Measurements from ENCODE around the gene IRF8.

The IRF8 gene

DNA sequence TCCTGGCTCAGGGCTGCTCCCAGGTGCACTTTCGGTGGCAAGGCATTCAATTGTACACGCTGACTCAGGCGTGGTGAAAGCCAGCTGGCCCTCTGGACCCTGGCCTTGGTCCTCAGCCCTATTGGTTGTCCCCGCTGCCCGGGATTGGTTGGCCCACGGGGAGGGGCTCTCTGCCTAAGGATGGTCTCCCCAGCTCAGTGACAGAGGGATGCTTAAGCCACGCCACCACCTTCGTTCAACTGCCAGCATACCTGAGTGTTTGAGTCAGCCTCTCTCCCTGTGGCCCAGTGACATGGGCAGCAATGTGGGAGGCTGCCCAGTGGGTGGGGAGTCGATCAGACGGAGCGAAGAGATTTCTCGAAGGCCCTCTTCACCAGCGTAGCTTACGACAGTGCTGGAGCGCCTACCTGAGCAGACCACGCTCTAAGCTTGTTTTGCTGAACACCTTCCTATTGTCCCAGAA lies 30.3 kb downstream of the IRF8 start:
- H3K27ac ChIP-seq, result no peak overlapping the region
- peaks cover 0 to 55% of the 10 kb centered on the region in 2 donors for H3K27me3 ChIP-seq
- intact Hi-C loops (cut with DNase I; ENCODE audit: low total_unique reads), result no loop called here
- H3K4me1 ChIP-seq, result no peaks in the 10 kb centered on the region
- H3K36me3 ChIP-seq, result no peaks in the 10 kb centered on the region
- H3K9me3 ChIP-seq, result no peaks in the 10 kb centered on the region
- TF ChIP-seq, protein P1, sequence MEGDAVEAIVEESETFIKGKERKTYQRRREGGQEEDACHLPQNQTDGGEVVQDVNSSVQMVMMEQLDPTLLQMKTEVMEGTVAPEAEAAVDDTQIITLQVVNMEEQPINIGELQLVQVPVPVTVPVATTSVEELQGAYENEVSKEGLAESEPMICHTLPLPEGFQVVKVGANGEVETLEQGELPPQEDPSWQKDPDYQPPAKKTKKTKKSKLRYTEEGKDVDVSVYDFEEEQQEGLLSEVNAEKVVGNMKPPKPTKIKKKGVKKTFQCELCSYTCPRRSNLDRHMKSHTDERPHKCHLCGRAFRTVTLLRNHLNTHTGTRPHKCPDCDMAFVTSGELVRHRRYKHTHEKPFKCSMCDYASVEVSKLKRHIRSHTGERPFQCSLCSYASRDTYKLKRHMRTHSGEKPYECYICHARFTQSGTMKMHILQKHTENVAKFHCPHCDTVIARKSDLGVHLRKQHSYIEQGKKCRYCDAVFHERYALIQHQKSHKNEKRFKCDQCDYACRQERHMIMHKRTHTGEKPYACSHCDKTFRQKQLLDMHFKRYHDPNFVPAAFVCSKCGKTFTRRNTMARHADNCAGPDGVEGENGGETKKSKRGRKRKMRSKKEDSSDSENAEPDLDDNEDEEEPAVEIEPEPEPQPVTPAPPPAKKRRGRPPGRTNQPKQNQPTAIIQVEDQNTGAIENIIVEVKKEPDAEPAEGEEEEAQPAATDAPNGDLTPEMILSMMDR (IDR thresholded peaks at IDR 0.05), result no peak
- H3K4me3 ChIP-seq, result no peak overlapping the region
- no peak for DNase-seq

- peaks cover 0 to 62% of the 10 kb centered on the region in 2 donors for H3K27me3 ChIP-seq
- TF ChIP-seq, protein P1 (IDR thresholded peaks at IDR 0.05), result no peak
- H3K4me3 ChIP-seq, result no peak overlapping the region
- DNase-seq, result no peak
- H3K9me3 ChIP-seq, result no peaks in the 10 kb centered on the region
- H3K27ac ChIP-seq, result no peak overlapping the region
- intact Hi-C loops (cut with DNase I; ENCODE audit: low total_unique reads), result no loop called here
- no peaks in the 10 kb centered on the region for H3K36me3 ChIP-seq
- H3K4me1 ChIP-seq, result no peaks in the 10 kb centered on the region
Measured at GRCh38 chr16:85930301-85930700, 31.3 kb downstream of the IRF8 start.

- intact Hi-C loops (cut with DNase I; ENCODE audit: low total_unique reads), result no loop called here
Measured at GRCh38 chr16:85931596-85932402, 32.8 kb downstream of the IRF8 start.

DNA sequence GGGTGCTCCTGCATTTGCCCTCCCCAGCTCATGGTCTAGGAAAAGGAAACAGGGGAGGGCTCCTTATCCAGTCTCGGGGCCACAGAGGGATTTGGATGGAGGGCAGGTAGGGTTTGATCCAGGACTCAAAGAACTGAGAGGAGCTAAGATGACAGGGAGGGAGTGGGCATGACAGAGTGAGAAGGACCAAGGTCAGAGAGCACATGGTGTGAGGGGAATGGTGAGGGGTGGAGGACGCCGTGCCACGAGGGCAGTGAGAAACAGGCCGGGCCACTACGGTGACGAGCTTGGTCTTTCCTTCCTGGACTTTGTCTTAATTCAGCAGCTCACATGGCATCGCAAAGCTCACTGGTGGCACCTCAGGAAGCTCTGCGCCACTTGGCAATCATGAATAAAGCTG lies 35.2 kb downstream of the IRF8 start:
- H3K9me3 ChIP-seq, result no peaks in the 10 kb centered on the region
- DNase-seq, result no peak
- H3K4me3 ChIP-seq, result no peak overlapping the region
- no peaks in the 10 kb centered on the region for H3K36me3 ChIP-seq
- intact Hi-C loops (cut with DNase I; ENCODE audit: low total_unique reads), result no loop called here
- no peak overlapping the region for H3K27ac ChIP-seq
- TF ChIP-seq, protein P1 (IDR thresholded peaks at IDR 0.05), result no peak
- peaks cover 0 to 59% of the 10 kb centered on the region in 2 donors for H3K27me3 ChIP-seq
- H3K4me1 ChIP-seq, result no peaks in the 10 kb centered on the region

More at GRCh38 chr16:85931596-85932402, 32.8 kb downstream of the IRF8 start:
- Histone ChIP-seq H3K27ac (no peak overlapping the region), H3K9me3 (no peaks in the 10 kb centered on the region), H3K4me3 (no peak overlapping the region), H3K4me1 (no peaks in the 10 kb centered on the region), H3K36me3 (no peaks in the 10 kb centered on the region), H3K27me3 (peaks cover 0 to 48% of the 10 kb centered on the region in 2 donors)
- TF ChIP-seq, protein P1 (IDR thresholded peaks at IDR 0.05), result no peak
- no peak for DNase-seq

DNA sequence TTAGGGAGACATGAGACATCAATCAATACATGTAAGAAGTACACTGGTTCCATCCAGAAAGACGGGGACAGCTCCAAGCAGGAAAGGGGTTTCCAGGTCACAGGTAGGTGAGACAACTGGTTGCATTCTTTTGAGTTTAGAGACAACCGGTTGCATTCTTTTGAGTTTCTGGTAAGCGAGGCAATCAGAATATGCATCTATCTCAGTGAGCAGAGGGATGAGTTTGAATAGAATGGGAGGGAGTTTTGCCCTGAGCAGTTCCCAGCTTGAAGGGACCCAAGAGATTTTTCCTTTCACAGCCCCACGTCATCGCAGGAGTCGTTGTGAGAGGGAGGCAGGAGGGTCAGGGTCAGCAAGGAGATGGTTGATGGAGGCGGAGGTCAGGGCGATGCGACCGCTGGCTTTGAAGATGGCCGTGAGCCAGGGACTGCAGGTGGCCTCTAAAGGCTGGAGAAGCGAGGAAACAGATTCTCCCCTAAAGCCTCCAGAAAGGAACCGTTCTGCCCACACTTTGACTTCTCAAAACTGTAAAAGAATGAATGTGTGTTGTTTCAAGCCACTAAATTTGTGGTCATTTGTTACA lies 36.5 kb downstream of the IRF8 start:
- no peaks in the 10 kb centered on the region for H3K36me3 ChIP-seq
- TF ChIP-seq, protein P1 (IDR thresholded peaks at IDR 0.05), result no peak
- peaks cover 0 to 46% of the 10 kb centered on the region in 2 donors for H3K27me3 ChIP-seq
- no peaks in the 10 kb centered on the region for H3K9me3 ChIP-seq
- DNase-seq, result no peak
- H3K4me3 ChIP-seq, result no peak overlapping the region
- intact Hi-C loops (cut with DNase I; ENCODE audit: low total_unique reads), result no loop called here
- H3K4me1 ChIP-seq, result no peaks in the 10 kb centered on the region
- H3K27ac ChIP-seq, result no peak overlapping the region
